Stimulated activated CD4-positive, alpha-beta T cell treated with anti-CD3 and anti-CD28 coated beads, Interleukin-4, amount 100 ng/mL, for 4 hours (primary cell): Measurements from ENCODE around the gene PRDM16.

Experiments used
- DNase-seq, 2 experiments: peaks; one replicate each; pipeline ENCODE4 v3.0.0-alpha.2; 2020

Gene PRDM16

DNA sequence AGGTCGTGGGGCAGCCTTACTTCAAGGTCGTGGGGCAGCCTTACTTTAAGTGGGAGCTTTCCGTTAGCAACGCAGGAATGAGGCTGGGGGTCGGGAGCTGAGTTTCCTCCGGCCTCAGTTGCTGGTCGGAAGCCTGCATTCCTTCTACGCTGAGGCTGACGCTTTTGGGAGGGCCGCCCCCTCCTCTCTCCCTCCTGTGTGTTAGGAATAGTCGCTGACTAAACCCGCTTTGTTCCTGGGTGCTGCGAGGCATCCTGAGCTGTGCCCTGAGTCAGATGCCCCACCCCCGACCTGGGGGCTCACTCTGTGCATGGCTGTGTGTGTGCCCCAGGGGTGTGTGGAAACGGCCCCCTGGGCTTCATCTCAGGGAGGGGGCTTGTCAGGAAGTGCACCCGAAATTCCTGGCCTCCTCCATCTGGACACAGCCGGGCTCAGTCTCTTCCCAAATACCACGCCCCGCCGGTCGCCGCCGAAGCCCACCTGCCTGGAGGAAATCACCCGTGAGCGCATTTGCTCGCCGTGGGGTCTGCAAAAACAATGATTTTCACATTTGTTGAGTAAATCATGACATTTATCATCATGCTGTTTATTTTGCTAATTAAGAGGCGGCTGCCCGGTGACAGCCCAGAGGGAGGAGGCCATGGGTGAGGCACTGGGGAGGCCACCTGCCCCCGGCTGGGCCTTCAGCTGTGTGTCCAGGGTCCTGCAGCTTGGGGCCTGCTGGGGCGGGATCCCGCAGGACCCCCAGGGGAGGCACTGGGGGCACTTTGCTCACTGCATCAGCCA lies 121.4 kb downstream of the PRDM16 start:
- DNase-seq, result no peak

DNA sequence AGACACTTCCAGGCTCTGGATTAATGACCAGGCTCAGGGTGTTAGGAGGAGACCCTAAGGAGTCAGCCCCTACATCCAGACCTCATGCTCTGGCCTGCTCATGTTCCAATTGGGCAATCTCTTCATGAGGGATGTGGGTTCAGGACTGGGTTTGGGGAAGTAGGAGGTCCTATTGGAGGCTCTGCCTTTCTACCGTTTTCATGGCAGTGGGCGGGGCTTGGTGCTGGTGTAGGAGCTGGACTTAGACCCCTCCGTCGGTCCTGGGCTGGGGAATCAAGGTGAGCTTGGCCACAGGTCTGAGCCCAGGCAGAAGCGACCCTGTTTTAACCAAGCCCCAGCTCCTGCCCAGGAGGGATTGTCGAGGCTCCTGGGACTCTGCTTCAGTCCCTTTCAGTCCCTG lies 123.4 kb downstream of the PRDM16 start:
- DNase-seq, result no peak

DNA sequence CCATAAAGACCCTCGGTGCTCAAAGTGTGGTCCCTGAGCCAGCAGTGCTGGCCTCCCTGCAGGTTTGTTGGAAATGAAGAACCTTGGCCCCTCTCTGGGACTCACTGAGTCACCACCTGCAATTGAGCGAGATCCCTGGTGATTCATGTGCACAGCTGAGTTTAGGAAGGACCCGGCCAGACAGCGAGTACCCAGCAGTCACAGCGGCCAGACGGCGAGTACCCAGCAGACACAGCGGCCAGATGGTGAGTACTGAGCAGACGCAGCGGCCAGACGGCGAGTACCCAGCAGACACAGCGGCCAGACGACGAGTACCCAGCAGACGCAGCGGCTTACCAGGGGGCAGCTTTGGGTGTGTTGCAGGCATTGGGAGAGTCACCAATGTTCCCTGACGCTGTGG lies 123.8 kb downstream of the PRDM16 start:
- no peak for DNase-seq

GRCh38 chr1:3193811-3194210 lies 124.8 kb downstream of the PRDM16 start:
- no peak for DNase-seq

GRCh38 chr1:3194760-3195479 lies 125.9 kb downstream of the PRDM16 start:
- DNase-seq, result no peak

DNA sequence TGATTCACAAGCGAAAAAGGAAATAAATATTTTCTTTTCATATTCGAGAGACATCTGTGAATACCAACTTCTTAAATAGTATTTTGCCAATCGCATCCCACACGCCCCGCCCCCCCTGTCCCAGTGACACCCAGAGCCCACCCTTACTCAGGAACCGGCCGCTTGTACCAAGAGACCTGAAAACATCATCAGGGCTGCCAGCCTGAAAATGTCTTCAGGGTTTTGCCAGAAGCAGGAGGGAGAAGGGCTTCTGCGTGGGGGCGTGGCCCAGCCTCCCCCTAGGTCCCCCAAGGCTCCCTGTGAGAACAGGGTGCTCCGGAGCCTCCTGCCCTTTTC lies 126.4 kb downstream of the PRDM16 start:
- DNase-seq, result no peak

DNA sequence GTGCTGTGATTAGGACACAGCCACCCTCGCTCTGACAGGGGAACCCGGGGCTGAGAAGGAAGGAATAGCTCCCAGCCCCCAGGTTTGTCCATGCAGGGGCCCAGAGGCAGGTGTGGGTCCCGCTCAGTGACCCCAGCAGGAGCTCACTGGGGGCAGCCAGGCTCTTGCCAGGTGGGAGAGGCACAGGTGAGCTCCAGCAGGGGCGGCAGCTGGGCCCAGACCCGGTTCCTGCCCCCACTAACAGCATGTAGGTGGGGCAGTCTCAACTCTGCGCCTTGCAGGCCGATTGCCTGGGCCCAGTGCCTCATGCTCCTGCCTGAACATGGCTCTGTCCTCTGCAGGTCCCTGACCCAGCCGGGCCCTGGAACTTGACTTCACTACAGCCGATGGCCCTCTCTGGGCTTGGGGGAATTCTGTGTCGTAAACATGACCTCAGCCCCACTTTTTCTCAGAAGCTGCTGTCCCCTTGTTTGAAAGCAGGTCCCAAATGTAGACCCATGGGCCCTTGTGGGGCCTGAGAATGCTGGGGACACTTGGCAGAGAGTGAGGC lies 127.0 kb downstream of the PRDM16 start:
- no peak for DNase-seq

DNA sequence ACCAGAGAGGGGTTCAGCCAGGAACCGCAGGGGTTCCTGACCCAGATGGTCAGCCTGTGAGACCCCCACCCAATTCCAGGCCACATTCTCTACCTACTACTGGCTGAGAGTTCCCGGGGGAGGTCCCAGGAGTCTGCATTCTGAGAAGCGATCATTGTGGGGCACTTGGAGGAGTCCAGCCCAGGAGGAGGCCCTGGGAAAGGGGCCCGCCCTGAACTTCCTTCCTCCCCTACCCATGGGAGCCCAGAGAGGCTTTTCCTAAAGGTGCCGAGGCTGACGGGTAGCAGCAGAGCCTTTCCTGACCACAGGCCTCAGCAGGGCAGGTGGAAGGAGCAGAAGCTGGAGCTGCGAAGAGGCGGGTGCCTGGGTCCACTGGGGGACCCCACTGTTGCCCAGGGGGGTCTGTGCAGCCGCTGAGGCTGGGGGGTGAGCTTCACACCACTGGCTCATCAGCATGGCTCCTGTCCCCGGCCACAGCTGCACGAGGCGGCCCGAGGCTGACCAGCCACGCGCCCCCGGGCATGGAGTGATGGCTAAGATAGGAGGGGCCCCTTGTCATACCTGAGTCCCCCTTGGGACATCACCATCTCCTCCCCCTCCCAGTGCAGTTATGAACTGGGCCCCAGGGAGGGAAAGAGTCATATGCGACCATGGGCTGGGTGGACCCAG lies 127.7 kb downstream of the PRDM16 start:
- DNase-seq, result no peak

DNA sequence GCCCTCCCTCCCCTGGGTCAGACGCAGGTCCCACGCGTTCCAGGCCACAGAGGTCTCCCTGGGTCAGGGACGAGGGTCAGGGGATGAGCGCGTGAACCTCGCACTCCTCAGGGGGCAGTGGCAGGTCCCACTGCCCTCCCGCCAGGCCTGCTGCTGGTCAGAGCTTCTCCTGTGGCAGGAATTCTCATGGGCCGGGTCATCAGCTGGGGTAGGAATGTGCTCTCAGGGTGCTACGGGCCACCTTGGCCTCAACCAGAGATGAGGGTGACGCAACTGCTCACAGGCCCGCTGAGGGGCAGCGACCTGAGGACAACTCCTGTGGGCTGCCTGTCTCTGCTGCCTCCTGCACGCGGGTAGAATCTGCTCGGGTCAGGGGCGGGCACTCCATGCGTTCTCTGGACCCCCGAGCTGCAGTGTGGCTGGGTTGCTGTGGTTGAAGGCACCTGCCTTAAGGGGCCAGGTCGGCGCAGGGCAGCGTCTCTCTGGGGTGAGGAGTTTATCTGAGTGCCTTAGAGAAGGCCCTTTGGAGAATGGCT lies 128.8 kb downstream of the PRDM16 start:
- DNase-seq, result no peak

DNA sequence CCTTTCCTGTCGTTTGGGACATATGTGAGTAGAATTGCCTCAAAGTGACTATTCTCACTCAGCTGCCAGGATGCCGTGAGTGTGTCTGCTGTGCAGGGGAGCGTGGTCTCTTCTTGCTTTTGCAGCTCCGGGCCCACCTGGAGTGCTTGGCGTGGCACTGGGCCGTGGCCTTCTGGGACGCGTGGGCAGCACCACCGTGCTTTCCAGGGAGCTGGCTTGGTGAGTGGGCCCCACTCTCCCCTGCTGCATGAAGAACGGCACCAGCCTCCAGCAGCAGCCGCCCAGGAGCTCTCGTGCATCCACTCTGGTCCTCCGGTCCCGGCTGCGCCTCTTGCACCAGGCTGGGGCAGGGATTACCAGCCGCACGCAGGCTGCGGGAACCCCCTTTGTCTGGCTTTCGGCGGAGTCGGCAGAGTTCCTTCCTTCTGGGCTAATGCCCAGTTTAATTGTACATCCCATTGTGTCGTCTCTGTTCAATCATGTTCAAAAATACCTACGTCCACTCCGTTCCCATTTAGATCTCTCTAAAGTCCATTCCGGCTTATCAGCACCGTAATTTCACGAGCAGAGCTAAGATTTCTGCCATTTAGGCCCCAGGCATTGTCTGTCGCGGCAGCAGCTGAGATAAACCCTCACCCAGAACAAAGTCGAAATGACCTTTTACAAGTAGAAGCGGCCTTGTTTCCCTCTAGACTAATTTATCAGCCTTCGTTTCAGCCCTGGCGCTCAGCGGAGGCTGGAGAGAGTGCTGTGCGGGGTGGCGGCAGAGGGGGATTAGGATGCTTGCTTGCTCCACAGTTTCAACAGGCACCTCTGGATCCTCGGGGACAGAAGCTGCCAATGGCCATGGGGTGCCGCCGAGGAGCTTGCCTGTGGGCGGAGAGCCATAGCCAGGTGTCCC lies 129.6 kb downstream of the PRDM16 start:
- no peak for DNase-seq

DNA sequence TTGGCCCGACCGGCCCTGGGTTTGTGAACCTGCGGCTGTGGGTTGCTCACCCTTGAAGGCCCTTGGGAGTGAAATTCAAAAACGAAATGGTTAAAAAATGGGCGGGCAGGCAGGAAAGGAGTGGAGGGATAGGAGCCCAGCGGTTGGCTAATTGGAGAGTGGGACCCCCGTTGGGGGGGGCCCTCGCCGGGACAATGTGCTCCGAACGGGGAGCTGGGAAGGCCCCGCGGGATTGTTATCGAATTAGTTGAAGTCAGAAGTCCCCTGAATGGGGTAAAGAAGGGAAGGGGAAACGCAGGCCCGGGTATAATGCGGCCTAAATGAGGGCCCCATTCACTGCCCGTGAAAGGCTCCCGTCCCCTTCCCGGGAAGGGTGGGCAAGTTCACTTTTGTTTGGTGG lies 135.7 kb downstream of the PRDM16 start:
- DNase-seq, result no peak

GRCh38 chr1:3205815-3206214 lies 136.8 kb downstream of the PRDM16 start:
- DNase-seq, result no peak

DNA sequence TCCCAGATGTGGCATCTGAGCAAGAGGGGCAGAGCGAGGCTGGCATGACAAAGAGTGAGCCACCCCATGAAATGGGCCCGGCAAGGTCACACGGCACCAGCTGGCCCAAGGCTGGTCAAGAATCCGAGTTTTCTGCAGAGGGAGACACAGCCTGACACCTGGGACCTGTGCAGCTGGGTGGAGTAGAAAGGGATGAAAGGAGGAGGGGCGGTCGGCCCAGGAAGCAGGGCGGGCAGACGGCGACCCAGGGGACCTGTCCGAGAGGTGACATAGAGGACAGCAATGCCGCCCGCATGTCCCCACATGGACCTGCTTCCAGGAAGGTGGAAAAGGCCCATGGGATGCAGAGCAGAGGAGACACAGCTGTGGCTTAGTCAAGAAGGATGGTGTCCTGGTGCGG lies 137.7 kb downstream of the PRDM16 start:
- DNase-seq, result no peak

DNA sequence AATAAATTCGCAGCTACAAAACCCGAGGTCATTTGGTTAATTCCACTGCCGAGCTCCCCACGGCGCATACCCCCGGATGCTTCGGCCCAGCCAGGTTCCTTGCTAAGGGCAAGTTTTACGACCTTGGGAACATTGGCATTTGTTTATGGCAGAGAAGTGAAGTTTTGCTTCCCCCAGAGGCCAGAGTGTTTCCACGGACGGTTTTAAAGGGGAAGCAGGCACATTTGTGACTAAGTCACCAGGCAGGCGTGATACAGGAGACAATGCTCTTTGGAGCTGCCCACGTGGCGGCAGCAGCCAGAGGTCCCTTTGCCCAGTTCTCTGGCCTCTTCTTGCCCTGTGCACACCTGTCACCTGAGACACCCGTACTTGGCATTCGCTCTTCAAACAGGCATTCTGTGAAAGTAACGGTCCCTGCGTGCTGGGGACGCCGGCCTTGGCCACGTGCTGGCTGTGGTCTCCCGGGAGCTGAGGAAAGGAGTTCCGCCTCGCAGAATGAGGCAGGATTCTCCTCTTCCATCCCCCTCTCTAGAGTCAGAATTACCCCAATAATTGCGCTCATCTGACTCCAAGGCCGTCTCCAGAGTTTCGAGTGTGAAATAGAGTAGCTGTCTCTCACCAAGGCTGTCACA lies 138.3 kb downstream of the PRDM16 start:
- DNase-seq, result no peak

DNA sequence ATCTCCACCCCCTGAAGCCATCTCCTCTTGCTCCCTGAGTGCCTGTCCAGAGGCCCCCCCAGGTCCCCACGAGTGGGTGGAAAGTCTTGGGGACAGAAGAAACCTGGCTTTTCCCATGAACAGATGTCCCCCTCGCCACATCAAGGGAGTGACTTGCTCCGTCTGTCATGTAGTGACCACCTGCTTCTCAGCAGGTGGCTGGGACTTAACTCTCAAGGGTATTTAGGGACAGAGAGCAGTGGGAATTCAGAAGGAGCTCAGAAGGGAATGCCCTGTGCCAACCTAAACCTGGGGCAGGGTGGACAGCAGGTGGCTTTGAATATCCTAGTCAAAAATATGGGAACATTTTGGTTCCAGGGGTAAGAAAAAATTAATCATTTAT lies 139.8 kb downstream of the PRDM16 start:
- no peak for DNase-seq

DNA sequence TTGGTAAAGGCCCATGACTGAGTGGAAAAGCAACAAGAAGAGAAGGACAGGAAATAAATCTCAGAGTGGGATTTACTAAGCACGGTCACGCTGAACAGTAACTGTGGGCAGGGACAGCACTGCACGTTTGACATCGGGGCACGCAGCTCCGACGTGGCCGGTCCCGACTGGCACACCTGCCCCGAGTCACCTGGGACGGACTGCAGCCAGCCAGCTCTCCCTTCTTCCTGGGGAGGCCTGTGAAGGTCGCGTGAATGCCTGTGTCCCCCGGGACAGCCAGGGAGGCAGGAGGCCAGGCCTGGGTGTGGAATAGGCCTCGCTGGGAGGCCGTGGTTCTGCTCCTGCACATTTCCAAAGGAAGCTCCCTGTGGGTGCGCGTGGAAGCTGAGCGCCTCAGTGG lies 140.2 kb downstream of the PRDM16 start:
- DNase-seq, result no peak

DNA sequence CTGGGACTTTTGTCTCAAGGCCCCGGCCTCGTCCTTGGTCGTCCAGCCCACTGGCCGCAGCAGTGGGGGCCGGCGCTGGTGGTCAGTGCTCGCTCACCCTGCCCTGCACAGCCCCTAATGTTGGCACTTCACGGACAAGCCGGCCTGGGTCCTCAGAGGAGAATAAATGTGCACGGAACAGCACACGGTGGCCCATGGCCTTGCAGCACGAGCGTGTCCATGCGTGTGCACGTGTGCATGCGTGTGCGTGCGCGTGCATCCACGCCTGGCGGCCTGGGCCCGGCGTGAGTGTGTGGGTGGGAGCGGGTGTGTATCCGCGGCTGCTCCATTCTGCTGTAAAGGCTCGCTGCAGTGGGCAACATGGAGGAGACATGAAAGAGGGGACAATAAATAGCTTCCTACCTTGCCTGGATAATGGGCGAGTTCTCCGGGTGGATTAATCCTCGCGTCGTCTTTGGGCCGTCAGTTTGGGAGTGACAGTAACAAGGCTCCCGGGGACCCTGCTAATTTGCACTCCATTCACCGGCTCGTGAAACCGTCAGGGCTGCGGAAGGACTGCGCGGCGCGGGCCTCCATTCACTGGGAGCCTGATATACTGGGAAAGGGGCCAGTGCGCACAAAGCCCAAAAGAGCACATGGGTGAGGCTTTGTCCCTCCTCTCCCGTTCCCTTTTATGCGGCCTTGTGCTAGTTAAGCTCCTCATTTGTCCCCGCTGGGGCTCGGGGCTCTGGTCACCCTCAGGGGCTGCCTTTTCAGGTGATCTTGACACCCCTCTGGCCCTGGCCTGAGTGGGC lies 142.8 kb downstream of the PRDM16 start:
- no peak for DNase-seq

GRCh38 chr1:3212453-3213355 lies 143.7 kb downstream of the PRDM16 start:
- no peak for DNase-seq

- no peak for DNase-seq
Measured at GRCh38 chr1:3213730-3214129, 144.7 kb downstream of the PRDM16 start.
